Measurements from ENCODE around the gene MLLT10. TPM values are rescaled to one million over a fixed set of nuclear protein-coding genes. Genes with fewer than 3 reads are reported as not detected.
"Not testable (repeated sequence)": the region's sequence is repeated elsewhere in the genome, so short reads cannot be mapped to it uniquely, and the experiment has no call there.

The MLLT10 gene
- total RNA-seq, 1 experiment from 2014 or later, result 60.1 TPM

GRCh38 chr10:21536874-21537273 is 2.8 kb downstream of the MLLT10 start:
- ChIA-PET POLR2A (no interaction called here), CTCF (no interaction called here)
- H3K4me1 Mint-ChIP-seq, result peaks cover 29% of the 10 kb centered on the region
- no peaks in the 10 kb centered on the region for H3K9me3 Mint-ChIP-seq
- peak overlapping the region; percentile 83 for H3K27ac Mint-ChIP-seq
- H3K27me3 Mint-ChIP-seq (ENCODE audit: low read depth), result no peaks in the 10 kb centered on the region
- peaks cover 34% of the 10 kb centered on the region for H3K36me3 Mint-ChIP-seq
- TF ChIP-seq, protein P1, sequence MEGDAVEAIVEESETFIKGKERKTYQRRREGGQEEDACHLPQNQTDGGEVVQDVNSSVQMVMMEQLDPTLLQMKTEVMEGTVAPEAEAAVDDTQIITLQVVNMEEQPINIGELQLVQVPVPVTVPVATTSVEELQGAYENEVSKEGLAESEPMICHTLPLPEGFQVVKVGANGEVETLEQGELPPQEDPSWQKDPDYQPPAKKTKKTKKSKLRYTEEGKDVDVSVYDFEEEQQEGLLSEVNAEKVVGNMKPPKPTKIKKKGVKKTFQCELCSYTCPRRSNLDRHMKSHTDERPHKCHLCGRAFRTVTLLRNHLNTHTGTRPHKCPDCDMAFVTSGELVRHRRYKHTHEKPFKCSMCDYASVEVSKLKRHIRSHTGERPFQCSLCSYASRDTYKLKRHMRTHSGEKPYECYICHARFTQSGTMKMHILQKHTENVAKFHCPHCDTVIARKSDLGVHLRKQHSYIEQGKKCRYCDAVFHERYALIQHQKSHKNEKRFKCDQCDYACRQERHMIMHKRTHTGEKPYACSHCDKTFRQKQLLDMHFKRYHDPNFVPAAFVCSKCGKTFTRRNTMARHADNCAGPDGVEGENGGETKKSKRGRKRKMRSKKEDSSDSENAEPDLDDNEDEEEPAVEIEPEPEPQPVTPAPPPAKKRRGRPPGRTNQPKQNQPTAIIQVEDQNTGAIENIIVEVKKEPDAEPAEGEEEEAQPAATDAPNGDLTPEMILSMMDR (IDR thresholded peaks at IDR 0.05), result no peak
- no peak for TF ChIP-seq ZNF232 (CRISPR knock-in tag; IDR thresholded peaks at IDR 0.05)
- no peak for TF ChIP-seq ZNF423 (CRISPR knock-in tag; IDR thresholded peaks at IDR 0.05)
- TF ChIP-seq MXD4 (CRISPR knock-in tag; IDR thresholded peaks at IDR 0.05; ENCODE audit: borderline replicate concordance), result no peak
- TF ChIP-seq, protein P2, sequence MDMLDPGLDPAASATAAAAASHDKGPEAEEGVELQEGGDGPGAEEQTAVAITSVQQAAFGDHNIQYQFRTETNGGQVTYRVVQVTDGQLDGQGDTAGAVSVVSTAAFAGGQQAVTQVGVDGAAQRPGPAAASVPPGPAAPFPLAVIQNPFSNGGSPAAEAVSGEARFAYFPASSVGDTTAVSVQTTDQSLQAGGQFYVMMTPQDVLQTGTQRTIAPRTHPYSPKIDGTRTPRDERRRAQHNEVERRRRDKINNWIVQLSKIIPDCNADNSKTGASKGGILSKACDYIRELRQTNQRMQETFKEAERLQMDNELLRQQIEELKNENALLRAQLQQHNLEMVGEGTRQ (CRISPR knock-in tag; IDR thresholded peaks at IDR 0.05), result no peak
- no peak for TF ChIP-seq FOXP1 (CRISPR knock-in tag; IDR thresholded peaks at IDR 0.05; ENCODE audit: borderline replicate concordance)
- ATAC-seq, result no peak
- DNase-seq (ENCODE audit: low spot score), result no peak
- H3K4me3 Mint-ChIP-seq, result peak overlapping the region; percentile 34; the same call in 1 of the 2 replicates

DNA sequence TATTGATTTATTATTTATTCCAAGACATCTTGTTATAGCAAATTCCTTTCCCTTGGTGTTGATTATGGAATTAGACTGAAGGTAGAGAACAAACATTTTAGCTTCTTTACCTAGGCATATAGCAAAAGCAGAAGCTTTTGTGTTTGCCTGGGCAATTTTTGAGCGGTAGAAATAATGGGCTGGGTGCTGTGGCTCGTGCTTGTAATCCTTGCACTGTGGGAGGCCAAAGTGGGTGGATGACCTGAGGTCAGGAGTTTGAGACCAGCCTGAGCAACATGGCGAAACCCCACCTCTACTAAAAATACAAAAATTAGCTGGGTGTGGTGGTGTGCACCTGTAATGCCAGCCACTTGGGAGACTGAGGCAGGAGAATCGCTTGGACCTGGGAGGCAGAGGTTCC is 6.7 kb downstream of the MLLT10 start:
- POLR2A ChIA-PET, result interaction anchor here (1.0 kb wide), 1 partner anchor 11 kb away, joined by 3 read pairs; no protein-coding TSS in a partner anchor
- H3K27me3 Mint-ChIP-seq (ENCODE audit: low read depth); H3K9me3 Mint-ChIP-seq; CTCF ChIA-PET; ATAC-seq; H3K4me3 Mint-ChIP-seq; DNase-seq (ENCODE audit: low spot score); H3K27ac Mint-ChIP-seq: not testable (repeated sequence)
- Mint-ChIP-seq H3K36me3 (peaks cover 67% of the 10 kb centered on the region), H3K4me1 (peaks cover 11% of the 10 kb centered on the region)

DNA sequence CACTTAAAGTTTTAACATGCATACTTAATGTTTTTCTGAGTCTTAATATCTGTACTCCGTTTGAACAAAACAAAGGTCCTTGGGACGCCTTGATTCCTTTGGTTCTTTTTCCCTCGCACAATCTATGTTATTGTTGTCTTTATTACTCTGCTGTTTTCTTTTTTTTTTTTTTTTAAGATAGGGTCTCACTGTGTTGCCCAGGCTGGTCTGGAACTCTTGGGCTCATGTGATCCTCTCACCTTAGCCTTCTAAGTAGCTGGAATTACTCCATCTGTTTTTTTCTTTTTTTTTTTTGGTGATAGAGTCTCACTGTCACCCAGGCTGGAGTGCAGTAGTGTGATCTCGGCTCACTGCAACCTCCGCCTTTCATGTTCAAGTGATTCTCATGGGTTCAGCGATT is 13.2 kb downstream of the MLLT10 start:
- peak overlapping the region; percentile 37; the same call in 1 of the 2 replicates for H3K27ac Mint-ChIP-seq
- ChIA-PET CTCF (no interaction called here), POLR2A (no interaction called here)
- H3K4me1 Mint-ChIP-seq, result peaks cover 10% of the 10 kb centered on the region
- no peak overlapping the region for H3K4me3 Mint-ChIP-seq
- no peak for ATAC-seq
- no peaks in the 10 kb centered on the region for H3K9me3 Mint-ChIP-seq
- no peak for DNase-seq (ENCODE audit: low spot score)
- H3K36me3 Mint-ChIP-seq, result peaks cover 68% of the 10 kb centered on the region
- H3K27me3 Mint-ChIP-seq (ENCODE audit: low read depth), result no peaks in the 10 kb centered on the region
- TF ChIP-seq TCF7 (CRISPR knock-in tag; IDR thresholded peaks at IDR 0.05; ENCODE audit: low read depth) (no peak), E2F5 (CRISPR knock-in tag; IDR thresholded peaks at IDR 0.05) (no peak), TEAD4 (CRISPR knock-in tag; IDR thresholded peaks at IDR 0.05) (no peak), ZMAT4 (CRISPR knock-in tag; IDR thresholded peaks at IDR 0.05) (no peak), ZNF232 (CRISPR knock-in tag; IDR thresholded peaks at IDR 0.05) (no peak), ATF2 (CRISPR knock-in tag; IDR thresholded peaks at IDR 0.05; ENCODE audit: borderline replicate concordance, low read depth) (no peak), RELA (CRISPR knock-in tag; IDR thresholded peaks at IDR 0.05; ENCODE audit: borderline replicate concordance) (no peak), ZNF532 (CRISPR knock-in tag; IDR thresholded peaks at IDR 0.05; ENCODE audit: borderline replicate concordance) (no peak), MXD4 (CRISPR knock-in tag; IDR thresholded peaks at IDR 0.05; ENCODE audit: borderline replicate concordance) (no peak), SP1 (CRISPR knock-in tag; conservative IDR thresholded peaks at IDR 0.05) (no peak), FOXP1 (CRISPR knock-in tag; IDR thresholded peaks at IDR 0.05; ENCODE audit: borderline replicate concordance) (no peak), CBFB (CRISPR knock-in tag; IDR thresholded peaks at IDR 0.05; ENCODE audit: low read depth) (no peak), NFYB (CRISPR knock-in tag; conservative IDR thresholded peaks at IDR 0.05; ENCODE audit: low read depth) (no peak), SOX15 (CRISPR knock-in tag; IDR thresholded peaks at IDR 0.05) (no peak)
- TF ChIP-seq, protein P3, sequence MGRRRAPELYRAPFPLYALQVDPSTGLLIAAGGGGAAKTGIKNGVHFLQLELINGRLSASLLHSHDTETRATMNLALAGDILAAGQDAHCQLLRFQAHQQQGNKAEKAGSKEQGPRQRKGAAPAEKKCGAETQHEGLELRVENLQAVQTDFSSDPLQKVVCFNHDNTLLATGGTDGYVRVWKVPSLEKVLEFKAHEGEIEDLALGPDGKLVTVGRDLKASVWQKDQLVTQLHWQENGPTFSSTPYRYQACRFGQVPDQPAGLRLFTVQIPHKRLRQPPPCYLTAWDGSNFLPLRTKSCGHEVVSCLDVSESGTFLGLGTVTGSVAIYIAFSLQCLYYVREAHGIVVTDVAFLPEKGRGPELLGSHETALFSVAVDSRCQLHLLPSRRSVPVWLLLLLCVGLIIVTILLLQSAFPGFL (CRISPR knock-in tag; IDR thresholded peaks at IDR 0.05; ENCODE audit: borderline replicate concordance), result no peak
- TF ChIP-seq, protein P4, sequence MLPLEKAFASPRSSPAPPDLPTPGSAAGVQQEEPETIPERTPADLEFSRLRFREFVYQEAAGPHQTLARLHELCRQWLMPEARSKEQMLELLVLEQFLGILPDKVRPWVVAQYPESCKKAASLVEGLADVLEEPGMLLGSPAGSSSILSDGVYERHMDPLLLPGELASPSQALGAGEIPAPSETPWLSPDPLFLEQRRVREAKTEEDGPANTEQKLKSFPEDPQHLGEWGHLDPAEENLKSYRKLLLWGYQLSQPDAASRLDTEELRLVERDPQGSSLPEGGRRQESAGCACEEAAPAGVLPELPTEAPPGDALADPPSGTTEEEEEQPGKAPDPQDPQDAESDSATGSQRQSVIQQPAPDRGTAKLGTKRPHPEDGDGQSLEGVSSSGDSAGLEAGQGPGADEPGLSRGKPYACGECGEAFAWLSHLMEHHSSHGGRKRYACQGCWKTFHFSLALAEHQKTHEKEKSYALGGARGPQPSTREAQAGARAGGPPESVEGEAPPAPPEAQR (CRISPR knock-in tag; IDR thresholded peaks at IDR 0.05), result no peak

All from WTC11 (cell line).